ENCODE data around the gene CLPX. TPM values are rescaled to one million over a fixed set of nuclear protein-coding genes. Genes with fewer than 3 reads are reported as not detected.
"Not testable (repeated sequence)": the region's sequence is repeated elsewhere in the genome, so short reads cannot be mapped to it uniquely, and the experiment has no call there.

Gene CLPX
- 10 to 100 TPM; 49.2 to 51.9 TPM for total RNA-seq
- long read RNA-seq, full-length matches to known transcripts: 32 of 43 reads
- long read RNA-seq, partial matches to known transcripts: 9 of 43 reads
- long read RNA-seq, other reads (novel, unspliced or antisense): 2 of 43 reads

DNA sequence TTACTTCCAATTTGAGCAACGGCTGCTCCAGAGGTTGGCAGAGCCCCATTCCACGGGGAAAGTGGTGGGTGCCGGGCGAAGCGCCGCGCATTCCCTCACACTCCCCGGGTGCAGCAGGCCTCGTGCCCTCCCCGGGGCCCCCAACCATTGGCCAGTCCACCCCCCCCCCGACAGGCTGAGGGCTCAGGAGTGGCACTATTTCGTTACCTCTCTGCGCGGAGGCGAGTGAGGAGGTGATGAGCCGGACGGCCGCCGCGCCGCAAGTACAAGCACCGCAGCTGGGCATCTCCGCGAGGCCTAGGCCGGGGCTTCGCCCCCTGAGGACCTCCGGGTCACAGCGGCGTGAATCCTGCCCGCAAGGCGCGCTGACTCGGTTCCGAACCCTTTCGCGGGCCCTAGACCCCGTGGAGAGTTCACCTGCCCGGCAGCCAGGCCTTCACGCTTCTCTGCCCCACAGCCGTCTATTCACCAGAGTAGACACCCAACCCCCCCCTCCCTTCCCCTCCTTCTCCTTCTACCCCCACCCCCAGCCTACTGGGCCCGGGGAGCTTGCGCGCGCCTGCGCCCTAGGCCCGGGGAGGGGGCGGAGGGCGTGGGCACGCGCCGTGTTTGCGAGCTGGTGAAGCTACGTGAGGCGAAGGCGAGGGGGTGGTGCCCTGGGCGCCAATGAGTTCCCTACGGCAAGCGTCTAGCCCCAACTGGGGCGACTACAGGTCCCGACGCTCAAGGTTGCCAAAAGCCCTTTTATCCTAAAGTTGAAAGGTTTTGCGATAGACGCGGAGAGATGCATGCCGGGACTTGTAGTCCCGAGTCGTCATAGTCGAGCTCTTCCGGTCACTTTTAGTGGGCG is at the start of gene CLPX:
TSS of gene CLPX (minus strand) at position 475 of the 850 bp plus-strand sequence. CDS start at position 286, 189 bp downstream.
- DNase-seq (peak; percentile 93 to 96), ATAC-seq (peak; percentile 93)
- intact Hi-C loops (cut with DNase I, micrococcal nuclease): loop anchor here in 1 of 2 donors (5.0 kb wide), 1 partner anchor 87 kb away; no protein-coding TSS in a partner anchor

DNA sequence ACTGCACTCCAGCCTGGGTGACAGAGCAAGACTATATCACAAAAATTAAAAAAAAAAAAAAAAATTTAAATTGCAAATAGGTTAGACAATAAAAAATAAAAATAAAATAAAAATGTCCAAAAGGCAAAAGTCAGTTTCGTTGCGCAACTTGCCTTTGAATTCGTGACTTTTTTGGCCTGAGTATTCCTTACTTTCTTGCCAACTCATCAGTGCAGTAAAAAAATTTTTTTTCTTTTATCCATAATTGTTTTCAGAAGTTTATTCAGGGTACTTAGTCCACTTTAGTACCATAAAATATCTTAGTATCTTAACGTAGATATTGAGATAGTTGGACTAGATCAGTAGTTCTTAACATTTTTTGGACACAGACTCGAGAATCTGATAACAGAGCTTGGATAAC is 48.6 kb upstream of the CLPX start:
- DNase-seq: no peak
- intact Hi-C loops (cut with DNase I, micrococcal nuclease): no loop called here
- ATAC-seq: no peak

DNA sequence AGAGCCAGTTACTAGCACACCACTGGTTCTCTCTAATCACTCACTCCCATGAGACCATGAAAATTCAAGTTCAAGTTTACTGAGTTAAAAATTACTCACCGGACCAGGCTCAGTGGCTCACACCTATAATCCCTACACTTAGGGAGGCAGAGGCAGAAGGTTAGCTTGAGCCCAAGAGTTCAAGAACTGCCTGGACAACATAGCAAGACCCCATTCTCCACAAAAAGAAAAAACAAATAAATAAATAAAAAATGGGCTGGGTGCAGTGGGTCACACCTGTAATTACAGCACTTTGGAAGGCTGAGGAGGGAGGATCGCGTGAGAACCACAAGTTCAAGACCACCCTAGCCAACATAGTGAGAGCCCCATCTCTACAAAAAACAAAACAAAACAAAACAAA is 47.4 kb upstream of the CLPX start:
- DNase-seq (no peak), ATAC-seq (no peak)
- intact Hi-C loops (cut with DNase I, micrococcal nuclease): no loop called here

DNA sequence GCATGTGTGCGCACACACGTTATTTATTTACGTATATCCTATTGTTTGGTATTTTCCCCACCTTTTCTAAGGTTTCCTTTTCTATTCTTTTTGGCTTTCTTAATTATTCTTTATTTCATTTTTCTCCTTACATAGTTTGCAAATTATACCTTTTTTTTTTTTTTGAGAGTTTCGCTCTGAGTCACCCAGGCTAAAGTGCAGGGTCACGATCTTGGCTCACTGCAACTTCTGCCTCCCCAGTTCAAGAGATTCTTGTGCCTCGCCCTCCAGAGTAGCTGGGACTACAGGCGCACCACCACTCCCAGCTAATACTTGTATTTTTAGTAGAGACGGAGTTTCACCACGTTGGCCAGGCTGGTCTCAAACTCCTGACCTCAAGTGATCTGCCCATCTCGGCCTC is 46.2 kb upstream of the CLPX start:
- no peak for DNase-seq

DNA sequence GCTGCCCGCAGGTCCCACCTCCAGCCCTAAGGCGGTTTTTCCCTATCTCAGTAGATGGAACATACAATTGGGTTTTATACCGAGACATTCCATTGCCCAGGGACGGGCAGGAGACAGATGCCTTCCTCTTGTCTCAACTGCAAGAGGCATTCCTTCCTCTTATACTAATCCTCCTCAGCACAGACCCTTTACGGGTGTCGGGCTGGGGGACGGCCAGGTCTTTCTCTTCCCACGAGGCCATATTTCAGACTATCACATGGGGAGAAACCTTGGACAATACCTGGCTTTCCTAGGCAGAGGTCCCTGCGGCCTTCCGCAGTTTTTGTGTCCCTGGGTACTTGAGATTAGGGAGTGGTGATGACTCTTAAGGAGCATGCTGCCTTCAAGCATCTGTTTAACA is 41.8 kb upstream of the CLPX start:
- intact Hi-C loops (cut with DNase I, micrococcal nuclease); DNase-seq; ATAC-seq: not testable (repeated sequence)

More for the DNA sequence above, 46.2 kb upstream of the CLPX start:
- intact Hi-C loops (cut with DNase I, micrococcal nuclease): no loop called here
- no peak for ATAC-seq

DNA sequence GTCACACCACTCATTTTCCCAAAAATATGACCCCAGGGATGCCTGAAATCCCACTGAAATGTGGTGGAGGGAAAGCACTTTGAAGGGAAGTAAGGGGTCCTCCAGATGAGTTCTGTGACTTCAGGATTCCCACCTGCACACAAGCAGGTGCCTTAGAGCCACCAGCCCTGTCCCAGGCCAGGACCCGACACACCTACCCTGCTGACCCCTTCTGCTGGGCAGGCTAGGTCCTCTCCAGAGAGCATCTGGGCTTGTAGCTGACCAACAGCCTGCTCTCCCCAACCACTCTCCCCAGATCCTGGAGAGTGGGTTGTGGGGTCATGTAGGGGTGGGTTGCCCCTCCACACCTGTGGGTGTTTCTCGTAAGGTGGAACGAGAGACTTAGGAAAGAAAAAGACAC is 41.1 kb upstream of the CLPX start:
- ATAC-seq: no peak
- intact Hi-C loops (cut with DNase I, micrococcal nuclease): no loop called here

DNA sequence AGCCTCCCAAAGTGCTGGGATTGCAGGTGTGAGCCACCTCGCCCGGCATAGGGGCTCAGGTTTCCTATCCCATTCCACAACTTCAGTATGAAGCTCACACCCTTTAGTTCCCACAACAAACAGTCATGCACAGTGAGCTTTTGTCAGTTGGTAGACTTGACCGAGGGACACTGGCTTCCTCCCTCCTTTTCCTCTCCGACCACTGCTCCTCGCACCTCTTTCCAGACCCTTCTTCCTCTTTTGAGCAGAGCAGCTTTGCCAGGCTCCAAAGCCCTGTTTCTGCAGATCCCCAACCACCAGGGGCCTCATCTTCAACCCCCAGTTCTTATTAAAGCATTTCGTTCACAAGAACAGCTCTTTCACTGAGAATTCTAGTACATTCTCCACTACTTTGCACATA is 38.9 kb upstream of the CLPX start:
- DNase-seq: no peak
- no peak for ATAC-seq
- intact Hi-C loops (cut with DNase I, micrococcal nuclease): no loop called here

More for the DNA sequence above, 41.1 kb upstream of the CLPX start:
- no peak for DNase-seq

DNA sequence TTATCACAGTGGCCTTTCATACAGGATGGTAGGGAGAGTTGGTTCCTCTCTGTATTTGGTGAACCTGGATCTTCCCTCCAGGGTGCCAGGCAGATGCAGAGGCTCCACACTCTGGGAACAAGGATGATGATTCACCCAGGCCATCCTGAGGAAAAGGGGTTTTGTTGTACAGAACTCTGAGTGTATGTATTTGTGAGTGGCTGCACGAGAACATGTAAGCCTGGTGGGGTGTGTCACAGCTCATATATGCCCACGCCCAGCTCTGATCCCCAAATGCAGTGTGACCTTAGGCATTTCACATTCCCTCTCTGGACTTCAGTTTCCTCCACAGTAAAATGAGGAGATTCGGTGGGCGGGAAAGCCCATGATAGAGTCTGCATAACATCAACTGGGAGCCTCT is 37.7 kb upstream of the CLPX start:
- no peak for ATAC-seq
- intact Hi-C loops (cut with DNase I, micrococcal nuclease): no loop called here
- no peak for DNase-seq

DNA sequence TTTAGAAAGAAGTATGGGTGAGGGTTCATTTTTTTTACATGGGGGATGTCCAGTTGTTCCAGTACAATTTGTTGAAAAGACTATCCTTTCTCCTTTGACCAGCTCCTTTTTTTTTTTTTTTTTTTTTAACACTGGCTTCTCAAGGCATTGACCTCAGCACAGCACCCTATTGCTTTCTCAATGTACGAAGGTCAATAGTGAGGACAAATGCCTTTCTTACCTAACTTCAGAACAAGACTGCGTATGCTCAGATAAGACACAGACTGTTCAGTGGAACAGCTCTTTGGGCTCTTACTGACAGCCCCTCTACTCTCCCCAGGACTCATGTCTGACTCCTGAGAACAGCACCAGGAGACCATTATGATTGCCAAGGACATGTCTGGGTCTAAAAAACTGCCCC is 36.6 kb upstream of the CLPX start:
- no peak for ATAC-seq
- intact Hi-C loops (cut with DNase I, micrococcal nuclease): no loop called here
- no peak for DNase-seq

DNA sequence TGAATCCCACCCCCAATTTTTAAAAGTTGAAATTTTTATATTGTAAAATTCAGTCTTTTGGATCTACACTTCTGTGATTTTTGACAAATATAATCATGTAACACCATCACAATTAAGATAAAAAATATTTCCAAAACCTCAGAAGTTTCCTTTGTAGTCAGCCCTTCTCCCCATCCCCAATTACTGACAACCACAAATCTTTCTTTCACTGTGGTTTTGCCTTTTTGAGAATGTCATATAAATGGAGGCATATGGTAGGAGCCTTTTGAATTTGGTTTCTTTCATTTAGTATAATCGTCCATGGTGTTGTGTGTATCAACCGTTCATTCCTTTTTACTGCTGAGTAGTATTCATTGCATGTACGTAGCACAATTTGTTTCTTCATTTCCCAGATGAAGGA is 34.0 kb upstream of the CLPX start:
- intact Hi-C loops (cut with DNase I, micrococcal nuclease): no loop called here
- no peak for ATAC-seq

DNA sequence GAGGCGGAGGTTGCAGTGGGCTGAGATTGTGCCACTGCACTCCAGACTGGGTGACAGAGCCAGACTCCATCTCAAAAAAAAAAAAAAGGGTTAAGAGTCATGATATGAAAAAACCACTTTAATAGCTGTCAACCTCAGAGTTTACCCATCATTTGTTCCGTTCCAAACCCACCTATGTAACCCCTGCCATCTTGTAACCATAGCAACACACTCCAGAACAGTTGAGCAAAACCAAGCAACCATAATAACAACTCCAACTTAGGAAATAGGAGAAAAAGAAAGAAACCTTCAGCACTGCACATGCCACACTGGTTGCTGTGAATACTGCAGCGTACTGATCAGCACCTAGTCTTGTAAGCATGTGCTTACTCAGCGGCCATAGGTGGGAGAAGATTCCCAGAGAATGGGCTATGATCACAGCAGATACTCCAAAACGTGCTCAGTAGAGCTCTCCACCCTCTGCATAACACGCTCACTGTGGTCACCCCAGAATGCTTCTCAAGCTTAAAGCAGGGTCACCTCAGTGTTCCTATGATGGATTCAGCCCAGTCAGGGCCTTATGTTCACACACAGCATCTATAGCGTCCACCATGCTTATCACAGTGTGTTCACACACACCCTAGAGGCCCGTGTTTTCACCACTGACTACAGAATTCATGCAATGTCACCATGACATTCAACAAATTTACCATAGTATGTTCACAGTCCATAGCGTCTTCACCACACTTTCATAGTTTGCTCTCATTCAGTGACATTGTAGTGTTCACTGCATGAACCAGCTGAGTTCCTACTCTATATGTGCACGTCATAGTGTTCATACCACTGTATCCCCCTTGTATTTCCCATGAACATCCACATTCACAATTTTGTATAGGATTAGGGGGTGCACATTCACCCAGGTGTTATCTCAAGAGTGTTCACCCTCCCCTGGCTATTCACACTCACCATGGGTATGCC is 32.7 kb upstream of the CLPX start:
- ATAC-seq (no peak), DNase-seq (no peak)
- intact Hi-C loops (cut with DNase I, micrococcal nuclease): no loop called here

More for the DNA sequence above, 34.0 kb upstream of the CLPX start:
- DNase-seq: no peak

DNA sequence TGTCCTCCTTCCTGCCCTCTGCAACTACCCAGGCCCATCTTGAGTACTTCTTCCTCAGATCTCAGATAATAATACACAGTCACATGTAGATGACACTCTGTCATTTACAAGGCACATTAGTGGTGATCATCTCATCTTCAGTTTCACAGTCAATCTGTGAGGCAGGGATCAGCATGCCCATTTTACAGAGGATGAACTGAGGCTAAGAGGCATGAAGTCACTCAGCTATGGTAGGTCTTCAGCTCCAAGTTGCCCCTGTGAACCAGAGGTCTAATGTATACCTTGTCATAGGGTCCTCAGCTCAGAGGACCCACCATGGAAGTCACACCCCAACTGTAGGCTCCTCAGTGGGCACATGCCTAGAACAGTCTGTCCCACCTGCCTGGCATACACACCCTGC is 30.4 kb upstream of the CLPX start:
- DNase-seq (no peak), ATAC-seq (no peak)
- intact Hi-C loops (cut with DNase I, micrococcal nuclease): no loop called here

DNA sequence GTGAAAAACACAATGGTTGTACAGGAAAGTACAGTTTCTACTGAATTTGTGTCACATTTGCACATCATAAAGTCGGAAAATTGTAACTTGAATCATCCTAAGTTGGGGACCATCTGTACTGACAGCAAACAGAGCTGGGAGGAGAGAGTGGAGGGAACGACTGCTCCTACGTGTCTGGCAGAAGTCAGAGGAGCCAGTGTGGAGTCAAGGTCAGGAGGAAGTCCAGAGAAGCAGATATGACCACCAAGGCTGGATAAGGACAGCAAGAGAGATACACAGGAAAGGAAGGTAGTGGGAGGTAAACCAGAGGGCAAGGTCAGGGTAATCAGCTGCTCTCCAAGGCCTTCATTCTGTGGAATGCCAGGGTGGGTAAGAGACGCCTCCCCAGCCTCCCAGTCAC is 28.9 kb upstream of the CLPX start:
- ATAC-seq: no peak
- intact Hi-C loops (cut with DNase I, micrococcal nuclease): no loop called here
- DNase-seq: no peak

DNA sequence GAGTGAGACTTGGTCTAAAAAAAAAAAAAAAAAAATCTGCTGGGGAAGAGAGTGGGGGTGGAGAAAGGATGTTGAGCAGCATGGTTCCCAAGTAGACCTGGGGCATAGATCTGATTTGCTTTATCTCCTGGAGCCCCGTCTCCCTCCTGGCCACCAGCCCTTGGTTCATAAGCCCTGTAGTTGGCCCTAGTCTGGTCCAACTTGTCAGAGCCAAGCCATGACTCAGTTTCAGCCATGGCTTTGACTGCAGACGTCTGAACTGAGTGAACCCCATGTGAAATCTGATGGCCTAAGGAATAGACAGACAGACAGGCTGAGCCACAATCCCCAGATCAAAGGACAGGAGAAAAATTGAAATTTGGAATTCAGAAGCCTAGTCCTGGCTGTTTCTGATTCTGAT is 28.1 kb upstream of the CLPX start:
- no peak for DNase-seq
- ATAC-seq: no peak
- intact Hi-C loops (cut with DNase I, micrococcal nuclease): no loop called here

DNA sequence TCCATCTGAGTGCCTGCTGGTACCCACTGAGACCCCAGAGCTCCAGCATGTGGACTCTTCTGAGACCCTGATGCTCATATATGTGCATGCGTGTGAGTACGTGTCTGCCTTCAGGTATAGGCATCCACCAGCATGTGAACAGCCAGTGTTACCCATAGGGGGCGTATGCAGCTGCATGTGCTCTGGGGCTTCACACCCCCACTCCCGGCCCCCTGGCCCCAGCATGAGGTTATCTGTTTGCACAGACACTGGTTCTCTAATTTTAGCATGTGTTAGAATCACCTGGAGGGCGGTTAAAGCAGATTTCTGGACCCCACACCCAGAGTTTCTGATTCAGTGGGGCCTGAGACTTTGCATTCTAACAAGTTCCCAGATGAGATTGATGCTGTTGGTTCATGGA is 27.0 kb upstream of the CLPX start:
- intact Hi-C loops (cut with DNase I, micrococcal nuclease): no loop called here
- DNase-seq (peak in 1 of 2 donors; percentile 19), ATAC-seq (peak; percentile 39)

DNA sequence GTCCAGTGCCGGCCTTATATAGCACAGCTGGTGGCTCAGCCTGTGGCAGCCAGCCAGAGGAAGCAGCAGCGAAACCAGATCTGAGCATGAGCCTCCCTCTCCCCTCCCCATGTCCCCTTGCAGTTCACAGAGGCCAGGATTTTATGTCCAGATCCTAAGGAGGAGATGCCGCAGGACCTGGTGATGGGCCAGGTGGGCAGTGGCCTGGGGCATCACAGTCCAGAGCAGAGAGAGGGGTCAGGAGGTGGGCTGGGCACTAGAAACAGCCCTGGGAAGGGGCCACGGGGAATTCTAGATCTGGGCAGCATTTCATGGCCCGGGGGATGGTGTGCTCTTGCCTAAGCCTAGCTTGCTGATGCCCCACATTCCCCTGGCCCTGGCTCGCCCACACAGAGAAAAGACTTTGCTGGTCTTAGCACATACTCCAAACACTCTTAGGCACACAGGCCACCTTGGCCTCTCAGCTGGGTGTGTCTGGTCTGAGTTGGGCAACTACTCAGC is 26.4 kb upstream of the CLPX start:
- intact Hi-C loops (cut with DNase I, micrococcal nuclease): no loop called here
- ATAC-seq: no peak
- peak in 1 of 2 donors; percentile 29 for DNase-seq

DNA sequence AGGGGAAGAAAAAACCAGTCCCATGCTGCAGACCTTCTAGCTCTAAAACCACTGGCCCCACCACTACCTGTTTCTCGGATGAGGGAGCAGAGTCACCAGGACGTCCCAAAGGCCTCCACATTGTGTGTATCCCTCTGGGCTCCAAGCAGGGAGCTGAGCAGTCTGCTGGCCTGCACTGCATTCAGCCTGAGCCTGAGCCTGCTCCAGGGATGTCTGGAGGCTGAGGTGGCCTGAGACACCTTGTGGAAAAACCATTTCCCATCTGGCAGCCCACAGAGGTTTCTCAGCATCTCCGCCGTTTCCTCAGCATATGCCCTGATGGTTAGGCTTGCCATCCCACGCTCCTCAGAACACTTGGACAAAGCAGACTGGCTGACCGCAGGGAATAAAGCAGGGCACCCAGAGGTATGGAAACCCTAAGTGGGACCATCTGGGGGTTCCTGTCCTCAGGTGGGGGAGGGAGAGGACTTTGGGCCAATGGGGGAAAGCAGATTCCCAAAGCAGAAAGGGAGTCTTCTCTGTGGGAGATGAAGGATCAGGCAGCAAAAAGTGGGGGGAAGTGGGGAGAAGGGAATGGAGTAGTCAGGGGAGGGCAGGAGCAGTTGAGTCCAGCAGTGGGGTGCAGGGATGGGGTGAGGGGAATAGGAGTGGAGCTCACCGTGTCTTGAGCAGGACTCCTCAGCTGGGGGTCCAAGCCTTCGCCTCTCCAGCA is 25.8 kb upstream of the CLPX start, which contains the start of gene CILP:
TSS of gene CILP (minus strand) at position 704 of the 712 bp plus-strand sequence. CDS start 1,718 bp downstream, outside the sequence.
- DNase-seq (no peak), ATAC-seq (no peak)
- intact Hi-C loops (cut with DNase I, micrococcal nuclease): no loop called here

Data from left colon (tissue), 2 donors.